ENCODE measurements around the gene HNRNPA0. TPM values are rescaled to one million over a fixed set of nuclear protein-coding genes. Genes with fewer than 3 reads are reported as not detected.

The HNRNPA0 gene
- total and polyA plus RNA-seq, 11 donors: 4.0 to 27.6 (median 14.2) TPM

DNA sequence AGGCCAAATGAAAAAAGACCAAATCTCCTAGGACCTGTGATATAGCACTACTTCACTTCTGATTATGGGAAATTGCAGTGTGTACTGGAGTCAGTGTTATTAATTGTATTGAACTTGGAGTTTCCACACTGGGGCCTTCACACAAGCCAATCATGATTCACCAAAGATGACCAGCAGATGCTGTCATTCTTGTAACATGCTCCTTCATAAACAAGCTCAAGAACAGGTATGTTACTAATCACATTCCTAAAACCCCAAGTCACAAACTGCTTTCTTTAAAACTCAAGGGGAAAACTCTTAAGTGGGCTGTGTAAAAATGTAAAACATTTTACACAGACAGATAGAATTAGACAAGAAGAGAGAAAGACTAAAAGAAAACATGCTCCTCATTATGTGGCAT is 23.8 kb downstream of the HNRNPA0 start:
- H3K27ac ChIP-seq: no peak overlapping the region
- intact Hi-C loops (cut with DNase I): loop anchor here in 2 of 10 donors (5.0 kb wide), 1 partner anchor 33 kb away; no protein-coding TSS in a partner anchor
- ATAC-seq (no peak), DNase-seq (no peak)
- no peaks in the 10 kb centered on the region for H3K9me3 ChIP-seq
- no peak overlapping the region for H3K4me3 ChIP-seq
- H3K36me3 ChIP-seq: no peaks in the 10 kb centered on the region
- H3K4me1 ChIP-seq: peaks cover 0 to 55% (median 14%) of the 10 kb centered on the region in 12 donors
- no peaks in the 10 kb centered on the region for H3K27me3 ChIP-seq
- TF ChIP-seq, protein P1, sequence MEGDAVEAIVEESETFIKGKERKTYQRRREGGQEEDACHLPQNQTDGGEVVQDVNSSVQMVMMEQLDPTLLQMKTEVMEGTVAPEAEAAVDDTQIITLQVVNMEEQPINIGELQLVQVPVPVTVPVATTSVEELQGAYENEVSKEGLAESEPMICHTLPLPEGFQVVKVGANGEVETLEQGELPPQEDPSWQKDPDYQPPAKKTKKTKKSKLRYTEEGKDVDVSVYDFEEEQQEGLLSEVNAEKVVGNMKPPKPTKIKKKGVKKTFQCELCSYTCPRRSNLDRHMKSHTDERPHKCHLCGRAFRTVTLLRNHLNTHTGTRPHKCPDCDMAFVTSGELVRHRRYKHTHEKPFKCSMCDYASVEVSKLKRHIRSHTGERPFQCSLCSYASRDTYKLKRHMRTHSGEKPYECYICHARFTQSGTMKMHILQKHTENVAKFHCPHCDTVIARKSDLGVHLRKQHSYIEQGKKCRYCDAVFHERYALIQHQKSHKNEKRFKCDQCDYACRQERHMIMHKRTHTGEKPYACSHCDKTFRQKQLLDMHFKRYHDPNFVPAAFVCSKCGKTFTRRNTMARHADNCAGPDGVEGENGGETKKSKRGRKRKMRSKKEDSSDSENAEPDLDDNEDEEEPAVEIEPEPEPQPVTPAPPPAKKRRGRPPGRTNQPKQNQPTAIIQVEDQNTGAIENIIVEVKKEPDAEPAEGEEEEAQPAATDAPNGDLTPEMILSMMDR (IDR thresholded peaks at IDR 0.05): no peak
- TF ChIP-seq POLR2A (IDR thresholded peaks at IDR 0.05): no peak

DNA sequence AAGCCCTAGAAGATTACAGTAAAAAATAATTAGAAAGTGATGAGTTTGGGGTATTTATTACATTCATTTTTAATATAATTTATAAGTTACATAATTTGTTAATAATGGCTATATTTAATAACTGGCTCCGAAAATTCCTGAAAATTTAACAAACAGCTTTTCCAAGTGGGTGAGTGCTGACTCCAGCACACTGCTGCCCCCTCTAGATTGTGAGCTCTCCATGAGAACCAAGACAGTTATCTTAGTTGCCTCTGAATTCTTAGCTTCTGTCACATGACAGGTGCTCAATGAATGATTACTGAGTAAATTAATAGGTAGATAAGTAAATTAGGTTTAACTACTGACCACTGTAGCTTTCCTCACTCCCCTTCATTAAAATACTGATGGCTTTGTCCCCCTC is 26.1 kb downstream of the HNRNPA0 start:
- TF ChIP-seq, protein P1 (IDR thresholded peaks at IDR 0.05): peak in 4 of 12 donors; percentile 19 to 32 (median 24)
- no peak for TF ChIP-seq POLR2A (IDR thresholded peaks at IDR 0.05)
- intact Hi-C loops (cut with DNase I): no loop called here
- WGBS, 4 donors: 86 to 92% (median 88%) methylated on average over 1 of the region's 1 CpG
- no peak overlapping the region for H3K27ac ChIP-seq
- H3K27me3 ChIP-seq: no peaks in the 10 kb centered on the region
- H3K4me3 ChIP-seq: no peak overlapping the region
- H3K9me3 ChIP-seq: peaks cover 0 to 6% (median 0%) of the 10 kb centered on the region in 12 donors
- no peaks in the 10 kb centered on the region for H3K36me3 ChIP-seq
- ATAC-seq: peak in 1 of 4 donors; percentile 19
- H3K4me1 ChIP-seq: peaks cover 0 to 36% (median 4%) of the 10 kb centered on the region in 12 donors
- no peak for DNase-seq

DNA sequence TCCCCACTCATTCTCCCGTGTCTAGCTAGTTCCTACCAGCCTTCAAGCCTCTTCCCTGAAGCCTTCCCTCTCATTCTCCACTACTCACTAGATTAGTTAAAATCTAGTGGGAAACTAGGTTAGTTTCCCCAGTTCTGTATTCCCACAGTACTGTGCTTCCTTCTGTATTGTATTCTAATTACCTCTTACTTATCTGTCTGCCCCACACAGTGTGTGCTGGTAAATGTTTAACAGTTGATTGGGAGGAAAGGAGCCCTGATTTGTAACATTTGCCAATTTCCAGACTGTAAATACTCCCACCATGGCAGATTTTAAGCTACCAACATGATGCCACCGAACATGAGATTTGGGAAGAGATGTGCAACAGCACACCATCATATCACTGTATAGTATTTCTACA is 26.5 kb downstream of the HNRNPA0 start:
- intact Hi-C loops (cut with DNase I): no loop called here
- H3K9me3 ChIP-seq: peaks cover 0 to 10% (median 0%) of the 10 kb centered on the region in 12 donors
- TF ChIP-seq, protein P1 (IDR thresholded peaks at IDR 0.05): no peak
- no peak for TF ChIP-seq POLR2A (IDR thresholded peaks at IDR 0.05)
- H3K36me3 ChIP-seq: no peaks in the 10 kb centered on the region
- no peak overlapping the region for H3K27ac ChIP-seq
- ATAC-seq (no peak), DNase-seq (no peak)
- no peak overlapping the region for H3K4me3 ChIP-seq
- no peaks in the 10 kb centered on the region for H3K27me3 ChIP-seq
- 84 to 98% (median 94%) methylated on average over 2 of the region's 2 CpGs for WGBS, 4 donors
- peaks cover 0 to 32% (median 4%) of the 10 kb centered on the region in 12 donors for H3K4me1 ChIP-seq

DNA sequence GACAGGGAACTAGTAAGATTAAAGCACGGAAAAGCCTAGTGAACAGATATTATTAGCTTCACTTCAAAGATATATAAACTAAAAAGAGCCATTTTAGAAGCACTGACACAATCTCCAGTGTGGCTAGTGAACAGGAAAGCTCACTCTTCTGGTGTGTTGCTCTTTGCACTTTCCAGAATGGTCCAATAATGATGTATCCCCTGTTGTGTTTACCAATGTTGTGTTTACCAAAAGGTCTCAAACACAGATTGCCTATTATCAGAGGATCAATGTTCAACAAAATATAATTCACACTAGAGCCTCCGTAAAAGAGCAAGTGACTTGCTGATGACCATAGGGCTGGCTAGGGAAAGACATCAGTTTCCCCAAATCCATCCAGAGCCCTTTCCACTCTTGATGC is 29.9 kb downstream of the HNRNPA0 start:
- H3K27me3 ChIP-seq: no peaks in the 10 kb centered on the region
- intact Hi-C loops (cut with DNase I): no loop called here

More for the DNA sequence above, 29.9 kb downstream of the HNRNPA0 start:
- WGBS, 4 donors: 86 to 93% (median 91%) methylated on average over 2 of the region's 2 CpGs
- peaks cover 0 to 14% (median 3%) of the 10 kb centered on the region in 9 donors for H3K36me3 ChIP-seq
- no peak for TF ChIP-seq POLR2A (IDR thresholded peaks at IDR 0.05)
- TF ChIP-seq, protein P1 (IDR thresholded peaks at IDR 0.05): no peak
- H3K27ac ChIP-seq: no peak overlapping the region
- no peak overlapping the region for H3K4me3 ChIP-seq
- H3K9me3 ChIP-seq: peaks cover 0 to 10% (median 0%) of the 10 kb centered on the region in 12 donors
- ATAC-seq (no peak), DNase-seq (no peak)
- H3K4me1 ChIP-seq: peaks cover 0 to 15% (median 0%) of the 10 kb centered on the region in 12 donors
